Esophagus squamous epithelium (tissue), 5 donors: ENCODE results near the gene MYH3. TPM values are rescaled to one million over a fixed set of nuclear protein-coding genes. Genes with fewer than 3 reads are reported as not detected.

Experiments used
- DNase-seq: peaks from one replicate; lab custom pipeline; 2025; lab: John Stamatoyannopoulos, UW
- H3K27ac ChIP-seq, 4 donors: fragments of 200-600 bp; sonication (generic); one replicate each; pipeline ENCODE4 v1.5.1; 2016 to 2019; ENCODE audit warnings: mild to moderate bottlenecking in 1 of 4
- H3K27me3 ChIP-seq, 4 donors: fragments of 200-600 bp; sonication (generic); 1 replicate in 3 of 4; 2 replicates in 1 of 4; pipeline versions ENCODE4 v1.5.1 to v1.6.0; 2017 to 2021; ENCODE audit warnings: antibody characterized with exemption in 1 of 4
- H3K36me3 ChIP-seq, 3 donors: fragments of 200-600 bp; sonication (generic); one replicate each; pipeline ENCODE4 v1.5.1; 2016 to 2019
- H3K4me1 ChIP-seq, 3 donors: fragments of 200-600 bp; sonication (generic); one replicate each; pipeline ENCODE4 v1.5.1; 2017 to 2019
- H3K4me3 ChIP-seq, 4 donors: fragments of 200-600 bp; sonication (generic); 1 replicate in 3 of 4; 2 replicates in 1 of 4; pipeline ENCODE4 v1.5.1; 2016 to 2019; ENCODE audit warnings: mild to moderate bottlenecking in 2 of 4, moderate library complexity in 1 of 4
- H3K9me3 ChIP-seq, 3 donors: fragments of 200-600 bp; sonication (generic); one replicate each; pipeline ENCODE4 v1.5.1; 2016 to 2019
- CTCF ChIP-seq, 6 experiments: fragments of 450-650 bp in 4 of 6; fragments of 200-600 bp in 2 of 6; sonication (generic) in 2 of 6; IDR thresholded peaks; one replicate each; pipeline ENCODE4 v1.5.1; 2016 to 2019; ENCODE audit warnings: antibody characterized with exemption in 6 of 6, mild to moderate bottlenecking in 4 of 6, moderate library complexity in 4 of 6
- POLR2A ChIP-seq, 4 donors: fragments of 450-650 bp; IDR thresholded peaks; one replicate each; pipeline ENCODE4 v1.6.1; 2017; ENCODE audit warnings: antibody characterized with exemption in 4 of 4, mild to moderate bottlenecking in 4 of 4, moderate library complexity in 3 of 4
- WGBS, 2 donors: methylation state at CpG; one replicate each; pipeline ENCODE4 v1.1.5; 2018; 5-methylcytosine and 5-hydroxymethylcytosine counted together
- intact Hi-C: fragments of 100-400 bp; cut with DNase I; formaldehyde crosslinking; loops from one replicate; pipeline ENCODE4 v1.15.0; 2022
- total RNA-seq, 4 donors: library from RNA; depleted of rRNA; stranded (reverse); fragments of >200 nt; gene quantifications; one replicate each; pipeline ENCODE4 v1.1.0, GENCODE V29; 2016
- donor health status: DM: yes; HTN: yes; CAD: no.

Gene MYH3
- total RNA-seq, 4 donors from 2014 or later: 0.64 to 1.6 (median 1.5) TPM; not detected in 1

- no peak for DNase-seq
- TF ChIP-seq CTCF (IDR thresholded peaks at IDR 0.05) (no peak), POLR2A (IDR thresholded peaks at IDR 0.05) (no peak)
These were observed 40.0 kb downstream of the MYH3 start for GRCh38 chr17:10617120-10617505.

GRCh38 chr17:10616502-10617119, 40.5 kb downstream of the MYH3 start:
- H3K9me3 ChIP-seq: no peaks in the 10 kb centered on the region
- H3K27me3 ChIP-seq: no peaks in the 10 kb centered on the region
- no peak for DNase-seq
- intact Hi-C loops: loop anchor here (10.0 kb wide), 1 partner anchor 282 kb away; no protein-coding TSS in a partner anchor
- no peak for TF ChIP-seq POLR2A (IDR thresholded peaks at IDR 0.05)
- peak; percentile 92 to 99 (median 95) for TF ChIP-seq CTCF (IDR thresholded peaks at IDR 0.05)
- no peak overlapping the region for H3K4me3 ChIP-seq
- no peaks in the 10 kb centered on the region for H3K36me3 ChIP-seq
- H3K4me1 ChIP-seq: peaks cover 0 to 28% (median 4%) of the 10 kb centered on the region in 3 donors
- no peak overlapping the region for H3K27ac ChIP-seq
- WGBS, 2 donors: 27 to 41% methylated on average over 7 to 9 of the region's 9 CpGs

More at GRCh38 chr17:10617120-10617505, 40.0 kb downstream of the MYH3 start:
- intact Hi-C loops: loop anchor here (10.0 kb wide), 1 partner anchor 282 kb away; no protein-coding TSS in a partner anchor
- Histone ChIP-seq H3K27me3 (no peaks in the 10 kb centered on the region), H3K4me1 (peaks cover 0 to 33% (median 4%) of the 10 kb centered on the region in 3 donors), H3K9me3 (no peaks in the 10 kb centered on the region), H3K4me3 (no peak overlapping the region), H3K27ac (no peak overlapping the region), H3K36me3 (no peaks in the 10 kb centered on the region)
- 78 to 84% methylated on average over 3 to 6 of the region's 6 CpGs for WGBS, 2 donors

- TF ChIP-seq POLR2A (IDR thresholded peaks at IDR 0.05): no peak
- TF ChIP-seq CTCF (IDR thresholded peaks at IDR 0.05): peak; percentile 19 to 68 (median 56)
- Histone ChIP-seq H3K27me3 (no peaks in the 10 kb centered on the region), H3K4me3 (no peak overlapping the region), H3K9me3 (no peaks in the 10 kb centered on the region), H3K36me3 (no peaks in the 10 kb centered on the region), H3K27ac (no peak overlapping the region), H3K4me1 (peaks cover 0 to 16% (median 4%) of the 10 kb centered on the region in 3 donors)
- intact Hi-C loops: loop anchor here (10.0 kb wide), 1 partner anchor 280 kb away; no protein-coding TSS in a partner anchor
- DNase-seq: no peak
- WGBS, 2 donors: 65 to 78% methylated on average over 6 of the region's 6 CpGs
These were observed 42.5 kb downstream of the MYH3 start for GRCh38 chr17:10614536-10615155.

- intact Hi-C loops: loop anchor here (10.0 kb wide), 1 partner anchor 279 kb away; no protein-coding TSS in a partner anchor
These were observed 43.2 kb downstream of the MYH3 start for GRCh38 chr17:10613775-10614513.

More at GRCh38 chr17:10613775-10614513, 43.2 kb downstream of the MYH3 start:
- H3K27me3 ChIP-seq: no peaks in the 10 kb centered on the region
- no peaks in the 10 kb centered on the region for H3K36me3 ChIP-seq
- no peak overlapping the region for H3K27ac ChIP-seq
- peaks cover 0 to 16% (median 4%) of the 10 kb centered on the region in 3 donors for H3K4me1 ChIP-seq
- H3K9me3 ChIP-seq: no peaks in the 10 kb centered on the region
- no peak overlapping the region for H3K4me3 ChIP-seq
- no peak for DNase-seq
- WGBS, 2 donors: 65 to 76% methylated on average over 12 to 16 of the region's 16 CpGs
- TF ChIP-seq CTCF (IDR thresholded peaks at IDR 0.05) (no peak), POLR2A (IDR thresholded peaks at IDR 0.05) (no peak)
